Erythroblast (primary cell): ENCODE data around the gene CATSPERD.

Source experiments
- GATA1 ChIP-seq: IDR thresholded peaks from 2 replicates; pipeline ENCODE4 v1.6.1; 2011; ENCODE audit warnings: low read depth, mild to moderate bottlenecking, control low read depth, low read length, moderate library complexity
- POLR2A ChIP-seq: IDR thresholded peaks from 2 replicates; pipeline ENCODE4 v1.6.1; 2011; ENCODE audit warnings: mild to moderate bottlenecking, low read length

DNA sequence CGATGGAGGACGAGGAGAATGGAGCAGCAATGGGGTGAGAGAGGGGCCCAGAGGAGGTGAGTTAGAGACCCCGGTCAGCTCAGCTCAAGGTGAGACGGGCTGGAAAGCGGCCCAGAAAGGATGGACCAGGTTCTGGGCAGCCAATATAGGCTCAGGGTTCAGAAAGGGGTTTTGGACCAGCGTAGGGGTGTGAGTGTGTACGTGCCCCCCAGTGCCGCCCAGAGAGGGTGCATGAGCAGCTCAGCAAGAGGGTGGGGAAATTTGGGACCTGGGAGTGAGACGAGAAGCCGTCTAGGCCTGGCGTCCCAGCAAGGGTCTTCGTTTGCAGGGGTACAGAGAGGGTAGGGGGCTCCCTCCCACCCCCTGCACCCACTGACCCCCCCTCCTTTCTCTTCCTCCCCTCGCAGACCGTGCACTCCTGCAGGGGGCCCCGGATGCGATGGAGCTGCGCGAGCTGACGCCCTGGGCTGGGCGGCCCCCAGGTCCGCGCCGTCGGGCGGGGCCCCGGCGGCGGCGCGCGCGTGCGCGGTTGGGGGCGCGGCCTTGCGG is 107.0 kb downstream of the CATSPERD start:
- no peak for TF ChIP-seq POLR2A
- TF ChIP-seq GATA1, result no peak
